ENCODE data around the gene DHX40. TPM values are rescaled to one million over a fixed set of nuclear protein-coding genes. Genes with fewer than 3 reads are reported as not detected.

Gene DHX40
- total and polyA plus RNA-seq, 2 of the 13 experiments (the other 11 are each of a cell fraction or from before 2014, with no cell fraction given) = 22.2 to 37.0 TPM

DNA sequence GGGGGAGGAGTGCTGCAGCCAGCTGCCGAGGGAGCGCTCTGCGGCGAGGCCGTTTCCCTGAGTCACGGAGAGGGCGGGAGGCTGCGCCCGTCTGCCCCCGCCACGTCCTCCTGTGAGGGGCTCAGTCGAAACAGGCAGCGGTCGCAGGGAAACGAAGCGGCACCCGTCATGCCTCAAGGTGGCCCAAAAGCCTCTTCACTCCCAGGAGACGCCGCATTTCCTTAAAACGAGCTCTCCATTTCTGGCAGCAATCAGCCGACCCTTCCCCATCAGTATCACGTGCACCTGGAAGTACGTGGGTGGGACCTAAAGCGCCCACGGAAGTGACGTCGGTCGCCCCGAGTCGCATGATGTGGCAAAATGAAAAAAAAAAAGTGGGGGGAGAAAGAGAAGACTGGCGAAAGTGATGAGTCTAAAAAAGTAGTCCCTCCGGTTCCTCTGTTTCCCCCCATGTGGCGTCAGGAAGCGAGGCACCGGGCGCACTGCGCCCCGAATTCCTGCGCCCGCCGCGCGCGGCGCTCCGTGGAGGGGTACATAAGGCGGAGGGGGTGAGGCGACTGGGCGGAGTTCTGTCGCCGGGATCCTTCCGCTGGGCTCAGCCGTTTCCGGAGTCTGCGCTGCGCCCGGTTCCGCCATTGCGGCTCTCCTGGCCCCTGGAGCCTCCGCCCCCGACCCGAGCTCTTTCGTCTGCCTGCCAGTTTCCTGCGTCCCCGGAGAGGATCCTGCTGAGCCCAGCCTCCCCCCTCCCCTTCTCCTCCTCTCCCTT is 54.1 kb downstream of the DHX40 start, which contains the start of gene CLTC (continued):
- TF ChIP-seq ZNF530 (CRISPR knock-in tag; IDR thresholded peaks at IDR 0.05; ENCODE audit: low read depth) = no peak
- TF ChIP-seq ZNF781 (CRISPR knock-in tag; IDR thresholded peaks at IDR 0.05; ENCODE audit: borderline replicate concordance, not compliant biosample characterization) = peak; percentile 89
- 0 out of 2 replicates have a peak, but pooled peaks have one; percentile 73 for TF ChIP-seq ZNF850 (CRISPR knock-in tag; conservative IDR thresholded peaks at IDR 0.05)
- peak; percentile 52 to 63 for TF ChIP-seq MAFK (conservative IDR thresholded peaks at IDR 0.05 in 1 of 2, IDR thresholded peaks at IDR 0.05 in 1 of 2; ENCODE audit: low read length in 2 of 2)
- TF ChIP-seq MBD4 (IDR thresholded peaks at IDR 0.05; ENCODE audit: borderline replicate concordance, low read length) = no peak; the same call in 1 of the 2 replicates
- TF ChIP-seq ATAD3A (CRISPR knock-in tag; IDR thresholded peaks at IDR 0.05) = no peak; the same call in 1 of the 2 replicates
- TF ChIP-seq NR3C1 (CRISPR knock-in tag; IDR thresholded peaks at IDR 0.05) = no peak
- TF ChIP-seq ZNF660 (CRISPR knock-in tag; IDR thresholded peaks at IDR 0.05; ENCODE audit: borderline replicate concordance, low read depth) = no peak
- TF ChIP-seq, protein P1, sequence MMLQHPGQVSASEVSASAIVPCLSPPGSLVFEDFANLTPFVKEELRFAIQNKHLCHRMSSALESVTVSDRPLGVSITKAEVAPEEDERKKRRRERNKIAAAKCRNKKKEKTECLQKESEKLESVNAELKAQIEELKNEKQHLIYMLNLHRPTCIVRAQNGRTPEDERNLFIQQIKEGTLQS (CRISPR knock-in tag; IDR thresholded peaks at IDR 0.05) = peak; percentile 37; the same call in 1 of the 2 replicates
- TF ChIP-seq SRF (IDR thresholded peaks at IDR 0.05; ENCODE audit: low read depth, low read length) = no peak
- TF ChIP-seq ZNF510 (CRISPR knock-in tag; IDR thresholded peaks at IDR 0.05; ENCODE audit: low read depth) = peak; percentile 89; the same call in 1 of the 2 replicates
- TF ChIP-seq GATAD2A (CRISPR knock-in tag; IDR thresholded peaks at IDR 0.05) = peak; percentile 80
- TF ChIP-seq, protein P2, sequence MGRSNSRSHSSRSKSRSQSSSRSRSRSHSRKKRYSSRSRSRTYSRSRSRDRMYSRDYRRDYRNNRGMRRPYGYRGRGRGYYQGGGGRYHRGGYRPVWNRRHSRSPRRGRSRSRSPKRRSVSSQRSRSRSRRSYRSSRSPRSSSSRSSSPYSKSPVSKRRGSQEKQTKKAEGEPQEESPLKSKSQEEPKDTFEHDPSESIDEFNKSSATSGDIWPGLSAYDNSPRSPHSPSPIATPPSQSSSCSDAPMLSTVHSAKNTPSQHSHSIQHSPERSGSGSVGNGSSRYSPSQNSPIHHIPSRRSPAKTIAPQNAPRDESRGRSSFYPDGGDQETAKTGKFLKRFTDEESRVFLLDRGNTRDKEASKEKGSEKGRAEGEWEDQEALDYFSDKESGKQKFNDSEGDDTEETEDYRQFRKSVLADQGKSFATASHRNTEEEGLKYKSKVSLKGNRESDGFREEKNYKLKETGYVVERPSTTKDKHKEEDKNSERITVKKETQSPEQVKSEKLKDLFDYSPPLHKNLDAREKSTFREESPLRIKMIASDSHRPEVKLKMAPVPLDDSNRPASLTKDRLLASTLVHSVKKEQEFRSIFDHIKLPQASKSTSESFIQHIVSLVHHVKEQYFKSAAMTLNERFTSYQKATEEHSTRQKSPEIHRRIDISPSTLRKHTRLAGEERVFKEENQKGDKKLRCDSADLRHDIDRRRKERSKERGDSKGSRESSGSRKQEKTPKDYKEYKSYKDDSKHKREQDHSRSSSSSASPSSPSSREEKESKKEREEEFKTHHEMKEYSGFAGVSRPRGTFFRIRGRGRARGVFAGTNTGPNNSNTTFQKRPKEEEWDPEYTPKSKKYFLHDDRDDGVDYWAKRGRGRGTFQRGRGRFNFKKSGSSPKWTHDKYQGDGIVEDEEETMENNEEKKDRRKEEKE (IDR thresholded peaks at IDR 0.05) = no peak
- TF ChIP-seq, protein P3, sequence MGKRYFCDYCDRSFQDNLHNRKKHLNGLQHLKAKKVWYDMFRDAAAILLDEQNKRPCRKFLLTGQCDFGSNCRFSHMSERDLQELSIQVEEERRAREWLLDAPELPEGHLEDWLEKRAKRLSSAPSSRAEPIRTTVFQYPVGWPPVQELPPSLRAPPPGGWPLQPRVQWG (CRISPR knock-in tag; IDR thresholded peaks at IDR 0.05; ENCODE audit: borderline replicate concordance, low read depth) = peak; percentile 94; the same call in 1 of the 2 replicates
- TF ChIP-seq, protein P4, sequence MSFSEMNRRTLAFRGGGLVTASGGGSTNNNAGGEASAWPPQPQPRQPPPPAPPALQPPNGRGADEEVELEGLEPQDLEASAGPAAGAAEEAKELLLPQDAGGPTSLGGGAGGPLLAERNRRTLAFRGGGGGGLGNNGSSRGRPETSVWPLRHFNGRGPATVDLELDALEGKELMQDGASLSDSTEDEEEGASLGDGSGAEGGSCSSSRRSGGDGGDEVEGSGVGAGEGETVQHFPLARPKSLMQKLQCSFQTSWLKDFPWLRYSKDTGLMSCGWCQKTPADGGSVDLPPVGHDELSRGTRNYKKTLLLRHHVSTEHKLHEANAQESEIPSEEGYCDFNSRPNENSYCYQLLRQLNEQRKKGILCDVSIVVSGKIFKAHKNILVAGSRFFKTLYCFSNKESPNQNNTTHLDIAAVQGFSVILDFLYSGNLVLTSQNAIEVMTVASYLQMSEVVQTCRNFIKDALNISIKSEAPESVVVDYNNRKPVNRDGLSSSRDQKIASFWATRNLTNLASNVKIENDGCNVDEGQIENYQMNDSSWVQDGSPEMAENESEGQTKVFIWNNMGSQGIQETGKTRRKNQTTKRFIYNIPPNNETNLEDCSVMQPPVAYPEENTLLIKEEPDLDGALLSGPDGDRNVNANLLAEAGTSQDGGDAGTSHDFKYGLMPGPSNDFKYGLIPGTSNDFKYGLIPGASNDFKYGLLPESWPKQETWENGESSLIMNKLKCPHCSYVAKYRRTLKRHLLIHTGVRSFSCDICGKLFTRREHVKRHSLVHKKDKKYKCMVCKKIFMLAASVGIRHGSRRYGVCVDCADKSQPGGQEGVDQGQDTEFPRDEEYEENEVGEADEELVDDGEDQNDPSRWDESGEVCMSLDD (CRISPR knock-in tag; IDR thresholded peaks at IDR 0.05; ENCODE audit: borderline replicate concordance) = peak; percentile 99
- TF ChIP-seq KLF15 (CRISPR knock-in tag; IDR thresholded peaks at IDR 0.05; ENCODE audit: borderline replicate concordance) = no peak; the same call in none of the 2 replicates
- TF ChIP-seq ZNF670 (CRISPR knock-in tag; IDR thresholded peaks at IDR 0.05; ENCODE audit: borderline replicate concordance) = peak; percentile 98
- no peak; the same call in 1 of the 2 replicates for TF ChIP-seq ZBTB1 (CRISPR knock-in tag; IDR thresholded peaks at IDR 0.05; ENCODE audit: borderline replicate concordance)
- peak; percentile 63; the same call in 1 of the 2 replicates for TF ChIP-seq ZBTB21 (CRISPR knock-in tag; IDR thresholded peaks at IDR 0.05)
- 0 out of 2 replicates have a peak, but pooled peaks have one; percentile 31 for TF ChIP-seq ISX (CRISPR knock-in tag; conservative IDR thresholded peaks at IDR 0.05)
- TF ChIP-seq, protein P5, sequence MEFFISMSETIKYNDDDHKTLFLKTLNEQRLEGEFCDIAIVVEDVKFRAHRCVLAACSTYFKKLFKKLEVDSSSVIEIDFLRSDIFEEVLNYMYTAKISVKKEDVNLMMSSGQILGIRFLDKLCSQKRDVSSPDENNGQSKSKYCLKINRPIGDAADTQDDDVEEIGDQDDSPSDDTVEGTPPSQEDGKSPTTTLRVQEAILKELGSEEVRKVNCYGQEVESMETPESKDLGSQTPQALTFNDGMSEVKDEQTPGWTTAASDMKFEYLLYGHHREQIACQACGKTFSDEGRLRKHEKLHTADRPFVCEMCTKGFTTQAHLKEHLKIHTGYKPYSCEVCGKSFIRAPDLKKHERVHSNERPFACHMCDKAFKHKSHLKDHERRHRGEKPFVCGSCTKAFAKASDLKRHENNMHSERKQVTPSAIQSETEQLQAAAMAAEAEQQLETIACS (CRISPR knock-in tag; IDR thresholded peaks at IDR 0.05) = 0 out of 2 replicates have a peak, but pooled peaks have one; percentile 37

Data from HepG2 (cell line).